MCF 10A (cell line): ENCODE results near the gene SUGCT. TPM values are rescaled to one million over a fixed set of nuclear protein-coding genes. Genes with fewer than 3 reads are reported as not detected.

Source experiments
- BruUV-seq: library from RNA; stranded (reverse); fragments of 400-500 nt; replicated peaks from 2 replicates; lab custom pipeline; 2021; lab: Mats Ljungman, UMichigan
- CTCF ChIA-PET: fragments of 300-600 bp; sonication (Branson Sonifier 250); formaldehyde crosslinking; extraction: SDS; loops from one replicate; lab custom pipeline; 2021; ENCODE audit warnings: antibody characterized with exemption, inconsistent platforms; lab: Yijun Ruan, JAX
- POLR2A ChIA-PET: fragments of 300-600, 350-650 bp; sonication (Branson Sonifier 250); formaldehyde crosslinking; extraction: SDS; loops from one replicate; lab custom pipeline; 2020; ENCODE audit warnings: antibody characterized with exemption, inconsistent platforms; lab: Yijun Ruan, JAX
- DNase-seq: peaks from one replicate; pipeline ENCODE4 v3.0.0-alpha.2; 2018; ENCODE audit not compliant: unreplicated experiment
- H3K27ac Mint-ChIP-seq: one replicate; pipeline ENCODE4 v1.8.0; 2022; ENCODE audit warnings: mild to moderate bottlenecking, low read depth, mixed read lengths; ENCODE audit not compliant: unreplicated experiment
- H3K27me3 Mint-ChIP-seq: one replicate; pipeline ENCODE4 v1.8.0; 2022; ENCODE audit warnings: mixed read lengths; ENCODE audit not compliant: insufficient read depth, unreplicated experiment
- H3K36me3 Mint-ChIP-seq: one replicate; pipeline ENCODE4 v1.8.0; 2022; ENCODE audit warnings: mild to moderate bottlenecking, moderate library complexity, mixed read lengths; ENCODE audit not compliant: insufficient read depth, unreplicated experiment
- H3K4me1 Mint-ChIP-seq: one replicate; pipeline ENCODE4 v1.8.0; 2022; ENCODE audit warnings: mixed read lengths; ENCODE audit not compliant: insufficient read depth, unreplicated experiment
- H3K4me3 Mint-ChIP-seq: one replicate; pipeline ENCODE4 v1.8.0; 2022; ENCODE audit warnings: mild to moderate bottlenecking, moderate library complexity, mixed read lengths; ENCODE audit not compliant: unreplicated experiment
- H3K9me3 Mint-ChIP-seq: one replicate; pipeline ENCODE4 v1.8.0; 2022; ENCODE audit warnings: mixed read lengths; ENCODE audit not compliant: unreplicated experiment
- intact Hi-C: fragments of 100-400 bp; cut with micrococcal nuclease; formaldehyde crosslinking; loops from 2 replicates; pipeline ENCODE4 v1.14.1; 2022
- total RNA-seq: library from RNA; stranded (reverse); gene quantifications from 2 replicates; pipeline ENCODE4 v1.2.3, GENCODE V29; 2022
- TF ChIP-seq, protein P1 (sequence below): fragments of 200-600 bp; IDR thresholded peaks from one replicate; pipeline ENCODE4 v1.8.0; 2022; ENCODE audit warnings: antibody characterized with exemption, mild to moderate bottlenecking; ENCODE audit not compliant: unreplicated experiment

Gene SUGCT
- total RNA-seq, 1 experiment from 2014 or later: 25.4 TPM

- ChIA-PET POLR2A (interaction anchor here (0.6 kb wide), 1 partner anchor 1669 kb away, joined by 3 read pairs; no protein-coding TSS in a partner anchor), CTCF (interaction anchor here (0.5 kb wide), 1 partner anchor 90 kb away, joined by 3 read pairs; no protein-coding TSS in a partner anchor)
- intact Hi-C loops: no loop called here
- Mint-ChIP-seq H3K9me3 (no peaks in the 10 kb centered on the region), H3K4me3 (no peak overlapping the region), H3K27ac (peak overlapping the region; percentile 49), H3K4me1 (peaks cover 27% of the 10 kb centered on the region), H3K27me3 (no peaks in the 10 kb centered on the region), H3K36me3 (no peaks in the 10 kb centered on the region)
- no TSS peak for BruUV-seq
- no peak for DNase-seq
- TF ChIP-seq, protein P1, sequence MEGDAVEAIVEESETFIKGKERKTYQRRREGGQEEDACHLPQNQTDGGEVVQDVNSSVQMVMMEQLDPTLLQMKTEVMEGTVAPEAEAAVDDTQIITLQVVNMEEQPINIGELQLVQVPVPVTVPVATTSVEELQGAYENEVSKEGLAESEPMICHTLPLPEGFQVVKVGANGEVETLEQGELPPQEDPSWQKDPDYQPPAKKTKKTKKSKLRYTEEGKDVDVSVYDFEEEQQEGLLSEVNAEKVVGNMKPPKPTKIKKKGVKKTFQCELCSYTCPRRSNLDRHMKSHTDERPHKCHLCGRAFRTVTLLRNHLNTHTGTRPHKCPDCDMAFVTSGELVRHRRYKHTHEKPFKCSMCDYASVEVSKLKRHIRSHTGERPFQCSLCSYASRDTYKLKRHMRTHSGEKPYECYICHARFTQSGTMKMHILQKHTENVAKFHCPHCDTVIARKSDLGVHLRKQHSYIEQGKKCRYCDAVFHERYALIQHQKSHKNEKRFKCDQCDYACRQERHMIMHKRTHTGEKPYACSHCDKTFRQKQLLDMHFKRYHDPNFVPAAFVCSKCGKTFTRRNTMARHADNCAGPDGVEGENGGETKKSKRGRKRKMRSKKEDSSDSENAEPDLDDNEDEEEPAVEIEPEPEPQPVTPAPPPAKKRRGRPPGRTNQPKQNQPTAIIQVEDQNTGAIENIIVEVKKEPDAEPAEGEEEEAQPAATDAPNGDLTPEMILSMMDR: no peak
These were observed 576.9 kb downstream of the SUGCT start for GRCh38 chr7:40711706-40712105.

DNA sequence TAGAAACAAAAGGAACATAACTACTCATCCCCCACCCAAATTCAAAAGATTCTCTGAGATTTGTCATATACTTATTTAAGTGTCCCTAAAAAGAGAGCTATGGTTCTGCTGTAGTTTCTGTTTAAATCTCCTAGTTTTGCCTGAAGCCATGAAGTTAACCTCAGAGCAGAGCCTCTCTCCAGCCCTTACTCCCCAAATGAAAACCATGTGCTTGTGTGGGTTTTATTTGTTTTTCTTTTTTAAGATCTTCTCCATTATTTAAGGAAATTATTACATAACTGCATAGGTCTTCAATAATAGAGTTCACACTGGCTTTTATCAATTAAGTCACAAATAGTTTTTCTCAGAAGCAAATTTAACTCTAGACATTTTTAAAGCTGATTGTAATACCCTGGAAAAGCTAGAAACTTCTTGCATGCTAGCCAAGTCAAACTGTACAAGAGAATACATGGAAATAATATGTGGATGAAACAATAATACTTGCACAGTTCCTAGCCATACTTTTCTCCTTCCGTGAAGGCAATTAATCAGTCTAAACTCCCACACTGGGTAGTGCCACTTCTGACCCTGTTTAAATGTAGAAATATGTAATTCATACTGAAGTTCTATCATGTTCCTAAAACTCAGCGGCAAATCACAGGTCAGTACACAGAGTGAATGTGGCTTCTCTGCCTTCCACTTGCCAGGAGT, 579.7 kb downstream of the SUGCT start:
- intact Hi-C loops: no loop called here
- TF ChIP-seq, protein P1: no peak
- Mint-ChIP-seq H3K9me3 (no peaks in the 10 kb centered on the region), H3K27ac (peak overlapping the region; percentile 43), H3K27me3 (no peaks in the 10 kb centered on the region), H3K4me3 (no peak overlapping the region), H3K36me3 (no peaks in the 10 kb centered on the region), H3K4me1 (peaks cover 25% of the 10 kb centered on the region)
- ChIA-PET CTCF (interaction anchor here (0.6 to 0.9 kb wide), 2 partner anchors 10 to 176 kb away, joined by 3 to 4 read pairs; no protein-coding TSS in a partner anchor), POLR2A (interaction anchor here (1.0 kb wide), 1 partner anchor 13 kb away, joined by 5 read pairs; no protein-coding TSS in a partner anchor)
- BruUV-seq: no TSS peak
- DNase-seq: no peak

GRCh38 chr7:40715053-40715430, 580.2 kb downstream of the SUGCT start:
- Mint-ChIP-seq H3K27me3 (no peaks in the 10 kb centered on the region), H3K36me3 (no peaks in the 10 kb centered on the region), H3K9me3 (no peaks in the 10 kb centered on the region), H3K27ac (peak overlapping the region; percentile 43), H3K4me1 (peaks cover 25% of the 10 kb centered on the region), H3K4me3 (no peak overlapping the region)
- DNase-seq: no peak
- ChIA-PET POLR2A (interaction anchor here (0.8 to 1.0 kb wide), 2 partner anchors 13 to 129 kb away, joined by 3 to 5 read pairs; no protein-coding TSS in a partner anchor), CTCF (interaction anchor here (0.9 kb wide), 1 partner anchor 176 kb away, joined by 4 read pairs; no protein-coding TSS in a partner anchor)
- TF ChIP-seq, protein P1: no peak
- intact Hi-C loops: no loop called here
- BruUV-seq: no TSS peak

DNA sequence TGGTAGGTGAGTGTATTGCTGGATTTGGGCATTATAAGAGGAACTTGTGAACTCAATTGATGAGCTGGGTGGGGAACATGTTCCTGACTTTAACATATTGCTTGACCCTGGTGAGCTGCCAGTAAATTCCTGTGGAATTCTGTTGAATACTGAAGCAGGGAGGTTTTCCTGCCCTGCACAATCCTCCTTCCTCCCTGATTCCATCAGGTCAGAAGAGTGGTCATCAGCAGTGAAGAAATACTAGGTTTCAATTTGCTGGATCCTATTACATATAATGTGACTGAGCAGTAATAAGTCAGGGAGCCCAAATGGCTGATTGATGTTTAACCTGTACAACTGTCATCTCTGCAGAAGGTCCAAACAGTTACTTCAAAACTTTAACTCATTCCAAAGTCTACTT, 581.2 kb downstream of the SUGCT start:
- H3K4me1 Mint-ChIP-seq: peaks cover 32% of the 10 kb centered on the region
- intact Hi-C loops: no loop called here
- H3K27ac Mint-ChIP-seq: peak overlapping the region; percentile 2
- TF ChIP-seq, protein P1: no peak
- ChIA-PET POLR2A (interaction anchor here (0.6 to 0.7 kb wide), 3 partner anchors 93 to 989 kb away, joined by 3 read pairs; no protein-coding TSS in a partner anchor), CTCF (interaction anchor here (0.7 to 1.0 kb wide), 2 partner anchors 14 to 386 kb away, joined by 3 read pairs; no protein-coding TSS in a partner anchor)
- no peak overlapping the region for H3K4me3 Mint-ChIP-seq
- no TSS peak for BruUV-seq
- H3K36me3 Mint-ChIP-seq: no peaks in the 10 kb centered on the region
- no peaks in the 10 kb centered on the region for H3K27me3 Mint-ChIP-seq
- H3K9me3 Mint-ChIP-seq: no peaks in the 10 kb centered on the region
- DNase-seq: no peak
